WTC11 (cell line): Measurements from ENCODE around the gene ATP10D. TPM values are rescaled to one million over a fixed set of nuclear protein-coding genes. Genes with fewer than 3 reads are reported as not detected.

Experiments
- ATAC-seq: fragments of 200-7000 bp; cut with Tn5 transposase; 2 replicates; pipeline ENCODE4 v1.10.0; 2021; ENCODE audit warnings: mild to moderate bottlenecking, moderate library complexity
- CTCF ChIA-PET: fragments of 300-600 bp; sonication (Branson Sonifier 250); formaldehyde crosslinking; loops from one replicate; lab custom pipeline; 2021; ENCODE audit warnings: antibody characterized with exemption; lab: Charles Lee
- POLR2A ChIA-PET: fragments of 350-600 bp; sonication (Branson Sonifier 250); formaldehyde crosslinking; loops from one replicate; lab custom pipeline; 2021; ENCODE audit warnings: antibody characterized with exemption; lab: Charles Lee
- DNase-seq: peaks from one replicate; pipeline ENCODE4 v3.0.0; 2021; ENCODE audit warnings: low spot score
- H3K27ac Mint-ChIP-seq: 2 replicates; pipeline ENCODE4 v1.8.0; 2021; ENCODE audit warnings: mixed read lengths
- H3K27me3 Mint-ChIP-seq: 2 replicates; pipeline ENCODE4 v1.8.0; 2021; ENCODE audit warnings: low read depth, mild to moderate bottlenecking, moderate library complexity, mixed read lengths
- H3K36me3 Mint-ChIP-seq: 2 replicates; pipeline ENCODE4 v1.8.0; 2021; ENCODE audit warnings: mixed read lengths
- H3K4me1 Mint-ChIP-seq: 2 replicates; pipeline ENCODE4 v1.8.0; 2022; ENCODE audit warnings: mixed read lengths
- H3K4me3 Mint-ChIP-seq: 2 replicates; pipeline ENCODE4 v1.8.0; 2021; ENCODE audit warnings: mild to moderate bottlenecking, moderate library complexity, mixed read lengths
- H3K9me3 Mint-ChIP-seq: 2 replicates; pipeline ENCODE4 v1.8.0; 2021; ENCODE audit warnings: mixed read lengths
- ATF1 ChIP-seq: sonication (generic); formaldehyde crosslinking; IDR thresholded peaks from 2 replicates; pipeline ENCODE4 v1.8.1; 2023; ENCODE audit warnings: mild to moderate bottlenecking, moderate library complexity, missing genetic modification reagents
- ATF2 ChIP-seq: sonication (generic); formaldehyde crosslinking; IDR thresholded peaks from 2 replicates; pipeline ENCODE4 v1.8.1; 2022; ENCODE audit warnings: low read depth, missing genetic modification reagents, borderline replicate concordance
- CTCF ChIP-seq: fragments of 200-600 bp; IDR thresholded peaks from 2 replicates; pipeline ENCODE4 v1.8.0; 2022; ENCODE audit warnings: antibody characterized with exemption
- E2F1 ChIP-seq: sonication (generic); formaldehyde crosslinking; IDR thresholded peaks from 2 replicates; pipeline ENCODE4 v1.8.0; 2022; ENCODE audit warnings: mild to moderate bottlenecking, missing genetic modification reagents
- IRF1 ChIP-seq: sonication (generic); formaldehyde crosslinking; IDR thresholded peaks from 2 replicates; pipeline ENCODE4 v1.8.0; 2023; ENCODE audit warnings: missing genetic modification reagents
- IRF2 ChIP-seq: sonication (generic); formaldehyde crosslinking; IDR thresholded peaks from 2 replicates; pipeline ENCODE4 v1.8.0; 2022; ENCODE audit warnings: low read depth, missing genetic modification reagents, borderline replicate concordance
- KAT7 ChIP-seq: sonication (generic); formaldehyde crosslinking; IDR thresholded peaks from 2 replicates; pipeline ENCODE4 v1.8.1; 2023; ENCODE audit warnings: missing genetic modification reagents, mild to moderate bottlenecking, borderline replicate concordance
- MAX ChIP-seq: sonication (generic); formaldehyde crosslinking; IDR thresholded peaks from 2 replicates; pipeline ENCODE4 v1.8.0; 2022; ENCODE audit warnings: mild to moderate bottlenecking, missing genetic modification reagents
- NFE2L1 ChIP-seq: sonication (generic); formaldehyde crosslinking; IDR thresholded peaks from 2 replicates; pipeline ENCODE4 v1.8.1; 2023; ENCODE audit warnings: missing genetic modification reagents
- NR2C2 ChIP-seq: sonication (generic); formaldehyde crosslinking; IDR thresholded peaks from 2 replicates; pipeline ENCODE4 v1.8.0; 2022; ENCODE audit warnings: mild to moderate bottlenecking, missing genetic modification reagents
- NR3C1 ChIP-seq: sonication (generic); formaldehyde crosslinking; conservative IDR thresholded peaks from 2 replicates; pipeline ENCODE4 v1.8.1; 2023; ENCODE audit warnings: low read depth, mild to moderate bottlenecking, missing genetic modification reagents
- PRDM15 ChIP-seq: sonication (generic); formaldehyde crosslinking; IDR thresholded peaks from 2 replicates; pipeline ENCODE4 v1.8.0; 2022; ENCODE audit warnings: missing genetic modification reagents
- RELA ChIP-seq: sonication (generic); formaldehyde crosslinking; IDR thresholded peaks from 2 replicates; pipeline ENCODE4 v1.8.1; 2022; ENCODE audit warnings: missing genetic modification reagents, mild to moderate bottlenecking, borderline replicate concordance
- SP1 ChIP-seq: sonication (generic); formaldehyde crosslinking; conservative IDR thresholded peaks from 2 replicates; pipeline ENCODE4 v1.8.1; 2022; ENCODE audit warnings: missing genetic modification reagents
- TP53 ChIP-seq: sonication (generic); formaldehyde crosslinking; IDR thresholded peaks from 2 replicates; pipeline ENCODE4 v1.8.1; 2023; ENCODE audit warnings: mild to moderate bottlenecking, missing genetic modification reagents
- total RNA-seq: library from RNA; stranded (reverse); gene quantifications from 3 replicates; pipeline ENCODE4 v1.2.3, GENCODE V29; 2021

The ATP10D gene
- total RNA-seq, 1 experiment from 2014 or later = 3.1 TPM

- no peak for DNase-seq
- POLR2A ChIA-PET = no interaction called here
- CTCF ChIA-PET = no interaction called here
These were observed 14.6 kb downstream of the ATP10D start for GRCh38 chr4:47499700-47500099.

GRCh38 chr4:47500776-47501175, 15.7 kb downstream of the ATP10D start:
- Mint-ChIP-seq H3K27me3 (no peaks in the 10 kb centered on the region), H3K4me3 (no peak overlapping the region), H3K36me3 (no peaks in the 10 kb centered on the region), H3K27ac (no peak overlapping the region), H3K4me1 (no peaks in the 10 kb centered on the region), H3K9me3 (0 out of 2 replicates have a peak, but pooled peaks cover 4% of the 10 kb centered on the region)
- DNase-seq = no peak
- TF ChIP-seq MAX (CRISPR knock-in tag) (no peak), KAT7 (CRISPR knock-in tag) (no peak), NR3C1 (CRISPR knock-in tag) (no peak), IRF2 (CRISPR knock-in tag) (no peak), E2F1 (CRISPR knock-in tag) (no peak), TP53 (no peak), NR2C2 (CRISPR knock-in tag) (no peak)
- no peak for ATAC-seq
- ChIA-PET POLR2A (no interaction called here), CTCF (no interaction called here)

More at GRCh38 chr4:47499700-47500099, 14.6 kb downstream of the ATP10D start:
- no peak overlapping the region for H3K4me3 Mint-ChIP-seq
- no peak for TF ChIP-seq ATF1 (CRISPR knock-in tag)
- TF ChIP-seq PRDM15 (CRISPR knock-in tag) = no peak
- no peak for TF ChIP-seq IRF1 (CRISPR knock-in tag)
- TF ChIP-seq SP1 (CRISPR knock-in tag) = no peak
- TF ChIP-seq RELA (CRISPR knock-in tag) = no peak
- no peak for TF ChIP-seq ATF2 (CRISPR knock-in tag)
- H3K9me3 Mint-ChIP-seq = no peaks in the 10 kb centered on the region
- no peaks in the 10 kb centered on the region for H3K27me3 Mint-ChIP-seq
- H3K27ac Mint-ChIP-seq = no peak overlapping the region
- no peak for ATAC-seq
- H3K4me1 Mint-ChIP-seq = no peaks in the 10 kb centered on the region
- no peaks in the 10 kb centered on the region for H3K36me3 Mint-ChIP-seq

GRCh38 chr4:47505147-47505546, 20.1 kb downstream of the ATP10D start:
- DNase-seq = no peak
- H3K27me3 Mint-ChIP-seq = no peaks in the 10 kb centered on the region

More at GRCh38 chr4:47505147-47505546, 20.1 kb downstream of the ATP10D start:
- peaks cover 9% of the 10 kb centered on the region for H3K4me1 Mint-ChIP-seq
- TF ChIP-seq CTCF (no peak), NFE2L1 (CRISPR knock-in tag) (no peak), NR2C2 (CRISPR knock-in tag) (no peak)
- TF ChIP-seq, all 79 proteins: peak for 0
- POLR2A ChIA-PET = no interaction called here
- no peak overlapping the region for H3K4me3 Mint-ChIP-seq
- no peak overlapping the region for H3K27ac Mint-ChIP-seq
- no peaks in the 10 kb centered on the region for H3K36me3 Mint-ChIP-seq
- CTCF ChIA-PET = interaction anchor here (0.5 kb wide), 1 partner anchor 21 kb away, joined by 5 read pairs; no protein-coding TSS in a partner anchor
- ATAC-seq = no peak
- 0 out of 2 replicates have a peak, but pooled peaks cover 4% of the 10 kb centered on the region for H3K9me3 Mint-ChIP-seq
